Renal cortex interstitium (tissue), 11 donors: Measurements from ENCODE around the gene ZNF544. TPM values are rescaled to one million over a fixed set of nuclear protein-coding genes. Genes with fewer than 3 reads are reported as not detected.

Source experiments
- DNase-seq, 11 donors: peaks; one replicate each; pipeline ENCODE4 v3.0.0-alpha.2; 2013; ENCODE audit warnings: low read depth in 9 of 11, low spot score in 4 of 11; ENCODE audit errors: extremely low read depth in 1 of 11
- polyA plus RNA-seq, 3 donors: library from polyadenylated mRNA; unstranded; fragments of 120-200 nt; gene quantifications; one replicate each; pipeline ENCODE4 v1.2.1, GENCODE V29; 2013; ENCODE audit not compliant: insufficient read length in 3 of 3

Gene ZNF544
- polyA plus RNA-seq, 3 donors, result 36.9 to 45.9 (median 38.1) TPM

DNA sequence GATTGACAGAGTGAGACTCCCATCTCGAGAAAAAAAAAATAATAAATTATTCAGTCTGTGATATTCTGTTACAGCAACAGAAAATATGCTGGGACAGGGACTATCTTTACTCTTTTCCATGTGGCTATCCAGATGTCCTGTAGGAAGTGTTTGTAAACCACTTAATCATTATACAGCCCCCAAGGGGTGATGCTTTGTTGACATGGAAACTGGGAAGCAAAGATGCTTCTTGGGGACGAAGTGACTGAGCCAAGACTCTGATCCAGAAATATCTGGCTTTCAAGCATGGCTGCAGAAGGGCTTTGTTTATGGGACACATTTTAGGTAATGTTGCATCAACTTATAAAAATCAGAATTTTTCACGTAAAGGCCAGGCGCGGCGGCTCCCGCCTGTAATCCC is 55.5 kb downstream of the ZNF544 start:
- DNase-seq, result no peak

DNA sequence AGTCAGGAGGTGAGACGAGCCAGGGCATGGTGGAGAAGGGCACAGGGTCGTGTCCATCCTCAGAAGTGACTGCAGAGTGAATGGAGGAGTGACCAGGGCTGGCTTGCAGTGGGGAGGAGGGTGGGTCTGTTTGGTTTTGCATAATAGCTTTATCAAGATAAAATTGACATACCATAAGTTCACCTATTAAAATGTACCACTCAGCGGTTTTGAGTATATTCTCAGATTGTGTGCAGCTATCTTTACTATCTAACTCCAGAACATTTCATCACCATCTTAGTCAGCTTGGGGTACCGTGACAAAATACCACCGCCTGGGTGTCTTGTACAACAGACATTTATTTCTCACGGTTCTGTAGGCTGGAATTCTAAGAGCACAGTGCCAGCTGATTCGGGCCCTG is 63.2 kb downstream of the ZNF544 start:
- DNase-seq, result no peak

DNA sequence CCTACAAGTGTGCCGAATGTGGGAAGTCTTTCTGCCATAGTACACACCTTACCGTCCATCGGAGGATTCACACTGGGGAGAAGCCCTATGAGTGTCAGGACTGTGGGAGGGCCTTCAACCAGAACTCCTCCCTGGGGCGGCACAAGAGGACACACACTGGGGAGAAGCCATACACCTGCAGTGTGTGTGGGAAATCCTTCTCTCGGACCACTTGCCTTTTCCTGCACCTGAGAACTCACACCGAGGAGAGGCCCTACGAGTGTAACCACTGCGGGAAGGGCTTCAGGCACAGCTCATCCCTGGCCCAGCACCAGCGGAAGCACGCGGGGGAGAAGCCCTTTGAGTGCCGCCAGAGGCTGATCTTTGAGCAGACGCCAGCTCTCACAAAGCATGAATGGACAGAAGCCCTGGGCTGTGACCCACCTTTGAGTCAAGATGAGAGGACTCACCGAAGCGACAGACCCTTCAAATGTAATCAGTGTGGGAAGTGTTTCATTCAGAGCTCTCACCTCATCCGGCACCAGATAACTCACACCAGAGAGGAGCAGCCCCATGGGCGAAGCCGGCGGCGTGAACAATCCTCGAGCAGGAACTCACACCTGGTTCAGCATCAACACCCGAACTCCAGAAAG is 66.1 kb downstream of the ZNF544 start:
- DNase-seq, result no peak

DNA sequence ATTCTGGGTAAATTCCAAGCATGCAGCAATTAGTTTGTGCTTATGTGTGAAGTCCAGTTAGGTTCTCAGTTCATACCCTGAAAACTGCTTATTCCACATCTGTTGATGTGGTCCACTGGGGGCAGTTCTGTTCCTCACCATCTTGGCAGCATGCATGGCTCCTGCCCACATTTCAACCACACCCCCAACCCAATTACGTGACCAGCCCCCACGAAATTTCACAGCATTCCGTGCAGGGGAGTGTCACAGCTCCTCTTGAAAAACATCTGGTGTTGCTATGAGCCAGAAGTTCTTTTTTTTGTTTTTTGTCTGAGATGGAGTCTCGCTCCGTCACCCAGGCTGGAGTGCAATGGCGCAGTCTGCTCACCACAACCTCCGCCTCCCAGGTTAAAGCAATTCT is 67.4 kb downstream of the ZNF544 start:
- no peak for DNase-seq

DNA sequence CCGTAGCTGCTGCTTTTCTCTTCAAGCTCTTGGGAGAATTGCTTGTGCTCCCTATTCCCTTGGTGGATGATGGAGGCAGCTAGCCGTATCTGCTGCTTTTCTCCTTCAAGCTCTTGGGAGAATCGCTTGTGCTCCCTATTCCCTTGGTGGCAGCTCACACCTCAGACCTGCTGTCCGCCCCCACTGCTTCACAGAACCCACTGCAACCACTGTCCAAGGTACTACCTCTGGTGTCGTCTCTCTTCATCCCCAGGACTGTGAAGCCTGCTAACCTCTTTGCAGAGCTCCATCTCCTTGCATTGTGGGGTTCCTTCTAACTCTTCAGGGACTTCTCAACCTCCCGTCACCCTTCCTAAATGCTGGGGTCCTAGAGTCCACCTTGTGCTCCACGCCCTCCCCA is 71.9 kb downstream of the ZNF544 start:
- no peak for DNase-seq

DNA sequence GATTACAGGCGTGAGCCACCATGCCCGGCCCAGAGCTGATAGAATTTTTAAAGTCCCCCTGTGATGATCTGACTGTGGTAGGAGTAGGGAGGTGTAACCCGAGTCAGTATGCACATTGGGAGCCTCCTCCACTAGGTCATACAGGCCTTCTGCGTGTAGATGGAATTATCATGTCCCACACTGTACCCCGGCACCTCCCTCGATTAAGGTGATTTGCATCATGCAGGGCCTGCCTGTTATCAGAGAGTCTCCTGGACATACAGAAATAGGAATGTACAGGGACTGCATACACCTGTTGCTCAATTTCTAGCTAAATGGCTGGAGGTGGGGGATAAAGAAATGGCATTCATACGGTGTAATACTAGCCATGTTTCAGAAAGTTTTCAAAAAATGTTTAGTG is 75.5 kb downstream of the ZNF544 start:
- DNase-seq, result no peak

DNA sequence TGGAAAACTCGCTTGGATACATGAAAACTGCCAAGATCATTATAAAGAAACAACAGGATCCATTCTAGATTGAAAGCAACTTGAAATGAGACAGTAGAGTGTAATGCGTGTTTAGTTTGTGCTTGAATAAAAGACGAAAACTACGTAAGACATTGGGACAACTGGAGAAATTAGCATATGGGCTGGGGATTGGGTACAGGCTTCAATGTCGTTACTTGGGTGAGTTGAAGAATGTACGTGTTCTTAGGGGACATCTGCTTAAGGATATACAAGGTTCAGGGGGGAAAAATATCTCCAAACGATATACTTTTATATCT is 76.0 kb downstream of the ZNF544 start:
- no peak for DNase-seq

DNA sequence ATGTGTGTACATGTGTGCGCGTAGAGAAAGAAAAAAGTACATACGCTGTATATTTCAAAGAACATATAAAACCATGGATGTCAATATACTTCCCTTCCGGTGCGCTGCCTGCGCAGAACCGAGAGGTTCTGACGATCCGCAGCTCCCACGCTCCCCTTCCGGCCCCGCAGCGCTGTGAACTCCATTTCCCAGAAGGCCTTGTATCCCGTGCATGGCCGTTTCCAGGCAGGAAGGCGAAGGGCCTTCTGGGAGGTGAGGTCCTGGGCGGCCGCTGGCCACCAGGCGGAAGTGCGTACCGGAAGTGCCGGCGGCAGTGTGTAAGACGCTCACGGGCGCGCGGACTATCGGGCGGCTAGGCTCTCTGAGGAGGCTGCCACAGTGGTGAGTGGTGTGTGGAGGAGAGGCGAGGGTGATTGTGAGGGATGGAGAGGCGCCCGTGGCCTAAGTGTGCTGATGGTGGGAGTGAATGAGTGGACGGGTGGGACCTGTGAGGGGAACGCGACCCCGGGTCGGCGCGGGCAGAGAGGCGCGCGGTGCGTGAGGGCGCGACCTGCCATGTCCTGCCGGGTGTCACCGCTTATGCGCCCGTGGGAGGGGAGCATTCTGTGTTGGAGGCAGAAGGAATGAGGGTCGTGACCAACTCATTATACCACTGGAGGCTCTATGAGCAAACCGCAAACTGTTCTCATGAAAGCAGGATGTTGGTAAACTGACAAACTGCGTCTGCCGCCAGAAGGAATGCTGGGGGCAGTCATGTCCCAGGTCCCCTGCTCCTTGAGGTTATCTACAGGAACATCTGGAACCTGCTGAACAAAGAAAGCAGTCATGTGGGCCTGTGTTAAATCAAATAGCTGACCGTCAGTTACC is 76.6 kb downstream of the ZNF544 start, which contains the start of gene ERVK3-1:
Gene ERVK3-1, plus strand, starts transcription at position 313 of the 867 bp plus-strand sequence. CDS start 6,792 bp downstream, outside the sequence.
- DNase-seq, result peak; percentile 86 to 97 (median 92)

DNA sequence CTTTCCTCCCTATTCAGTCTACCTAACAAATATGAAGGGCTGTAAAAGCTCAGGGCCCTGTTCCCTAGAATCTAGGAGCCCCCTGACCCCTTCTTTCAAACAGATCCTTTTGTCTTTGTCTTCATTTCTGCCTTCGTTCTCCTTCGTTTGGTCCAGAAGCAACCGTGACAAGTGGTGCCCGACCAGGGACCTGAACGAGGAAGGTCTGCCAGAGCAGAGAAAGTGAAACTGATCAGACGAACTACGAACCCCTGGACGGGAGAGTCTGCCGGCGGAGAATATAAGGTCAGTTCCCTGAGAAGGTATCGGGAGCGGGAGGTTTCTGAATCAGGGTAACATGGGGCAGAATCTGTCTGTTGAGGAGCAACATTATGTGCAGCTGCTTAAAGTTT is 77.2 kb downstream of the ZNF544 start:
- no peak for DNase-seq

DNA sequence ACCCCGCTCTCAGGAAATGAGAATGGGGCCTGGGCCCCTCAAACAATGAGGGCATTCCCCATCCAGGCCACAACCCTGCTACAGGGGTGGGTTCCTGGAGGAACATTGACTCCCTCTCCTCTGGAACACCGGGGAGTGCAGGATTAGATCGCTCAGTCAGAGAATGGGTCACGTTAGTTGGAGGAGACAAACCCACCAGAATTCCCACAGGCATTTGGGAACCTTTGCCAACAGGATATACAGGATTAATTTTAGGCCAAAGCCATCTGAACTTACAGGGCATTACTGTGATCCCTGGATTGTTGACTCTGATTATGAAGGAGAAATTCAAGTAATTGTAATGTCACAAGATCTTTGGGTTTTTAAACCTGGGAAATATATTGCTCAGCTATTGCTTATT is 79.0 kb downstream of the ZNF544 start:
- DNase-seq, result no peak

DNA sequence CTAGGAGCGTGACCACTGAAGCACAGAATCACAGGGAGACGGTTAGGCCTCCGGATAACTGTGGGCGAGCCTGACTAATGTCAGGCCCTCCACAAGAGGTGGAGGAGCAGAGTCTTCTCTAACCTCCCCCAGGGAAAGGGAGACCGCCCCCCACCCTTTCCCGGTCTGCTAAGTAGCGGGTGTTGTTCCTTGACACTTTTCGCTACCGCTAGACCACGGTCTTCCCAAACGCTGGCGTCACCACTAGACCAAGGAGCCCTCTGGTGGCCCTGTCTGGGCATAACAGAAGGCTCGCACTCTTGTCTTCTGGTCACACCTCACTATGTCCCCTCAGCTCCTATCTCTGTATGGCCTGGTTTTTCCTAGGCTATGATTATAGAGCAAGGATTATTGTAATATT is 82.0 kb downstream of the ZNF544 start:
- DNase-seq, result peak in 2 of 11 donors; percentile 7 to 9

DNA sequence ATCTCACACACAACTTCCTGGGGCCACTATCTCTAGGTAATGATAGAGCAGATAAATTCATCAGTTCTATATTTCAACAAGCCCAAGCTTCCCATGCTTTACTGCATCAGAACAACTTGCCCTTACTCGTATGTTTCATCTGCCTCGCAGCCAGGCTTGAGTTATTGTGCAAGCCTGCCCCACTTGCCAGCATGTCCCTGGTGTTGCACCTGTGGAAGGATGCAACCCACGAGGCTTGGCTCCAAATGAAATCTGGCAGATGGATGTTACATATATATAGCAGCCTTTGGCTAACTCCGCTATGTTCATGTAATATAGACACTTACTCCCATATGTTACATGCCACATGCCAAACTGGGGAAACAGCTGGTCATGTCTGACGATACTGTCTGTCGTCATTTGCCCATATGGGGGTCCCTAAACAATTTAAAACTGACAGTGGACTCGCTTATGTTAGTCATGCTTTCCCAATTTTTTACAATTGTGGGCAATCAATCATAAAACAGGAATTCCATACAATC is 82.7 kb downstream of the ZNF544 start:
- DNase-seq, result no peak

Other genes with a start within 250 kb of the ZNF544 start
- gene ZNF606, start 226.1 kb upstream of the ZNF544 start, polyA plus RNA-seq, result 10 to 100 TPM; 29.1 to 33.5 (median 31.7) TPM
- gene ZSCAN1, start 194.9 kb upstream of the ZNF544 start, polyA plus RNA-seq, result 1 to 10 TPM; 2.9 to 7.3 (median 4.8) TPM
- 10 to 100 TPM; 21.8 to 30.3 (median 21.8) TPM for gene ZNF135, start 169.6 kb upstream of the ZNF544 start, polyA plus RNA-seq
- 100 to 1,000 TPM in 1 of 3 donors, 10 to 100 TPM in 2; 79.0 to 116 (median 98.4) TPM for gene ZSCAN18, start 130.7 kb upstream of the ZNF544 start, polyA plus RNA-seq
- gene ZNF329, start 78.1 kb upstream of the ZNF544 start, polyA plus RNA-seq, result 10 to 100 TPM; 21.5 to 26.0 (median 23.7) TPM
- gene ZNF274, start 45.9 kb upstream of the ZNF544 start, polyA plus RNA-seq, result 10 to 100 TPM; 18.2 to 27.0 (median 19.7) TPM
- 1 to 10 TPM; 7.3 to 8.7 (median 7.6) TPM for gene ZNF8, start 50.0 kb downstream of the ZNF544 start, polyA plus RNA-seq
- 10 to 100 TPM; 46.6 to 58.0 (median 53.8) TPM for gene ERVK3-1, start 76.5 kb downstream of the ZNF544 start, polyA plus RNA-seq
- 1 to 10 TPM; 3.6 to 3.8 (median 3.6) TPM for gene ZSCAN22, start 98.1 kb downstream of the ZNF544 start, polyA plus RNA-seq
- 1 to 10 TPM in 2 of 3 donors, under 1 TPM in 1; 0.45 to 2.0 (median 1.5) TPM for gene A1BG, start 124.6 kb downstream of the ZNF544 start, polyA plus RNA-seq
- gene ZNF497, start 133.8 kb downstream of the ZNF544 start, polyA plus RNA-seq, result 1 to 10 TPM; 3.7 to 6.2 (median 5.2) TPM
- 1 to 10 TPM; 3.3 to 6.0 (median 4.5) TPM for gene ZNF837, start 152.1 kb downstream of the ZNF544 start, polyA plus RNA-seq
- gene RPS5, start 158.4 kb downstream of the ZNF544 start, polyA plus RNA-seq, result 1,000 to 10,000 TPM in 2 of 3 donors, 100 to 1,000 TPM in 1; 862 to 1,069 (median 1,060) TPM
- not detected for gene RNF225, start 166.7 kb downstream of the ZNF544 start, polyA plus RNA-seq
- gene ZNF584, start 179.7 kb downstream of the ZNF544 start, polyA plus RNA-seq, result 10 to 100 TPM; 13.3 to 15.0 (median 13.3) TPM
- 10 to 100 TPM; 14.0 to 17.0 (median 14.1) TPM for gene ZNF132, start 211.2 kb downstream of the ZNF544 start, polyA plus RNA-seq
- 1 to 10 TPM; 5.2 to 7.4 (median 7.3) TPM for gene ZNF324B, start 222.7 kb downstream of the ZNF544 start, polyA plus RNA-seq
- 10 to 100 TPM in 2 of 3 donors, 1 to 10 TPM in 1; 7.3 to 11.5 (median 10.6) TPM for gene ZNF324, start 238.2 kb downstream of the ZNF544 start, polyA plus RNA-seq
- gene ZNF446, start 247.4 kb downstream of the ZNF544 start, polyA plus RNA-seq, result 10 to 100 TPM; 11.7 to 19.5 (median 17.7) TPM